Mucosa of descending colon (tissue), 3 donors: ENCODE results near the gene CENPVL2. TPM values are rescaled to one million over a fixed set of nuclear protein-coding genes. Genes with fewer than 3 reads are reported as not detected.
A peak's percentile ranks its signal among the peaks of the same experiment; 100 is the strongest.
"Not testable (repeated sequence)": the region's sequence is repeated elsewhere in the genome, so short reads cannot be mapped to it uniquely, and the experiment has no call there.

Experiments
- ATAC-seq: fragments of 200-7000 bp; cut with Tn5 transposase; one replicate; pipeline ENCODE4 v1.9.1; 2020; ENCODE audit warnings: mild to moderate bottlenecking, moderate library complexity
- DNase-seq, 3 donors: peaks; one replicate each; pipeline ENCODE4 v3.0.0-alpha.2; 2020
- H3K36me3 ChIP-seq: fragments of 200-600 bp; one replicate; pipeline ENCODE4 v1.8.0; 2021; ENCODE audit warnings: low read depth, mild to moderate bottlenecking
- H3K4me1 ChIP-seq: fragments of 200-600 bp; one replicate; pipeline ENCODE4 v1.8.0; 2021; ENCODE audit warnings: low read depth, mild to moderate bottlenecking
- H3K4me3 ChIP-seq: fragments of 200-600 bp; one replicate; pipeline ENCODE4 v1.8.0; 2021; ENCODE audit warnings: mild to moderate bottlenecking
- H3K9me3 ChIP-seq: fragments of 200-600 bp; one replicate; pipeline ENCODE4 v1.8.0; 2021; ENCODE audit warnings: mild to moderate bottlenecking
- intact Hi-C, 2 donors: fragments of 100-400 bp; cut with DNase I in 1 of 2; cut with micrococcal nuclease in 1 of 2; formaldehyde crosslinking; loops; one replicate each; pipeline versions ENCODE4 v1.11.0 to v1.11.1; 2022; cut with DNase I, micrococcal nuclease
- total RNA-seq, 3 donors: library from RNA; stranded (reverse); fragmentation: NEBNext Ultra II Directional in 2 of 3; extraction: Animal tissue kit (Norgen Biotek cat#: 25700) in 2 of 3; gene quantifications; one replicate each; pipeline versions ENCODE4 v1.2.1 to v1.2.4, GENCODE V29; 2021 to 2023
- TF ChIP-seq, protein P1 (sequence below): fragments of 200-600 bp; IDR thresholded peaks from one replicate; pipeline ENCODE4 v1.8.0; 2022; ENCODE audit warnings: antibody characterized with exemption, mild to moderate bottlenecking
- donor health status: DM: no; HTN: no; CAD: no; lungs with moderate emphysema.
- donor health status: DM: no; HTN: no; CAD: no.
- donor health status: DM: no; HTN: yes; CAD: no.

The CENPVL2 gene
- total RNA-seq, 3 donors from 2014 or later, result not detected

DNA sequence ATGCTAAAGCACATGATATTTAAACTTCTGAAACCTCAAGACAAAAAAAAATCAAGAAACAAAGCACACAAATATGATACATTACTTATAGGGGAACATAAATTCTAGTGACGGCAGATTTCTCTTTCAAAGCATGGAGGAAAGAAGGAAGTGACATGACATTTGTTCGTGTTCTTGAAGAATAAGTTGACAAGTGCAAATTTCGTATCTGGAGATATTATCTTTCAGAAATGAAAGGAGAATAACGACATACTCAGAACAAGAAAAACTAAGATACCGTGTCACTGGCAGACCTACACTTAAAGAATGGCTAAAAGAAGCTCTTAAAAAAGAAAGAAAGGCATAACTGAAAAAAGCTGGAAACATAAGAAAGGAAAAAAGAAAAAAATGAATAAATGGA lies 16.6 kb downstream of the CENPVL2 start:
- intact Hi-C loops, result no loop called here
- H3K4me3 ChIP-seq, result no peak overlapping the region
- H3K9me3 ChIP-seq, result no peaks in the 10 kb centered on the region
- no peaks in the 10 kb centered on the region for H3K4me1 ChIP-seq
- TF ChIP-seq, protein P1, sequence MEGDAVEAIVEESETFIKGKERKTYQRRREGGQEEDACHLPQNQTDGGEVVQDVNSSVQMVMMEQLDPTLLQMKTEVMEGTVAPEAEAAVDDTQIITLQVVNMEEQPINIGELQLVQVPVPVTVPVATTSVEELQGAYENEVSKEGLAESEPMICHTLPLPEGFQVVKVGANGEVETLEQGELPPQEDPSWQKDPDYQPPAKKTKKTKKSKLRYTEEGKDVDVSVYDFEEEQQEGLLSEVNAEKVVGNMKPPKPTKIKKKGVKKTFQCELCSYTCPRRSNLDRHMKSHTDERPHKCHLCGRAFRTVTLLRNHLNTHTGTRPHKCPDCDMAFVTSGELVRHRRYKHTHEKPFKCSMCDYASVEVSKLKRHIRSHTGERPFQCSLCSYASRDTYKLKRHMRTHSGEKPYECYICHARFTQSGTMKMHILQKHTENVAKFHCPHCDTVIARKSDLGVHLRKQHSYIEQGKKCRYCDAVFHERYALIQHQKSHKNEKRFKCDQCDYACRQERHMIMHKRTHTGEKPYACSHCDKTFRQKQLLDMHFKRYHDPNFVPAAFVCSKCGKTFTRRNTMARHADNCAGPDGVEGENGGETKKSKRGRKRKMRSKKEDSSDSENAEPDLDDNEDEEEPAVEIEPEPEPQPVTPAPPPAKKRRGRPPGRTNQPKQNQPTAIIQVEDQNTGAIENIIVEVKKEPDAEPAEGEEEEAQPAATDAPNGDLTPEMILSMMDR, result no peak
- H3K36me3 ChIP-seq, result no peaks in the 10 kb centered on the region
- DNase-seq, result no peak
- ATAC-seq, result no peak

DNA sequence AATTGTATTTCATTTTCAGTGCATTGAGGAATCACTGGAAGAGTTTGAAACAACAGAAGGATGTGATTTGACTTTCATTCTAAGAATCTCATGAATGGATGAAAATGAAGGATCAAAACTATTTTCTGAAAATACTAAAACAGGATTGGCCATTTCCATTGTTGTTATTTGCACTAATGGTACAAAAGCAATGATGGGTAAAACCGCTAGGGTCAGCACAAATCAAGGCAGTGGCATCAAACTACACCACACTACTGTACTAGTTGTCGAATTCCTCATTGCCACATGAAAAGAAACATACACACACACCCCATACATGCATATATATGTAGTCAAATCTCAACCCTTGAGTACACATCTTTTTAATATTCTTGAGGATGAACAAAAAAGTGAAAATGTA lies 39.3 kb downstream of the CENPVL2 start:
- intact Hi-C loops, result no loop called here
- Histone ChIP-seq H3K4me1 (no peaks in the 10 kb centered on the region), H3K9me3 (no peaks in the 10 kb centered on the region), H3K4me3 (no peak overlapping the region), H3K36me3 (no peaks in the 10 kb centered on the region)
- DNase-seq (no peak), ATAC-seq (no peak)
- TF ChIP-seq, protein P1, result no peak

DNA sequence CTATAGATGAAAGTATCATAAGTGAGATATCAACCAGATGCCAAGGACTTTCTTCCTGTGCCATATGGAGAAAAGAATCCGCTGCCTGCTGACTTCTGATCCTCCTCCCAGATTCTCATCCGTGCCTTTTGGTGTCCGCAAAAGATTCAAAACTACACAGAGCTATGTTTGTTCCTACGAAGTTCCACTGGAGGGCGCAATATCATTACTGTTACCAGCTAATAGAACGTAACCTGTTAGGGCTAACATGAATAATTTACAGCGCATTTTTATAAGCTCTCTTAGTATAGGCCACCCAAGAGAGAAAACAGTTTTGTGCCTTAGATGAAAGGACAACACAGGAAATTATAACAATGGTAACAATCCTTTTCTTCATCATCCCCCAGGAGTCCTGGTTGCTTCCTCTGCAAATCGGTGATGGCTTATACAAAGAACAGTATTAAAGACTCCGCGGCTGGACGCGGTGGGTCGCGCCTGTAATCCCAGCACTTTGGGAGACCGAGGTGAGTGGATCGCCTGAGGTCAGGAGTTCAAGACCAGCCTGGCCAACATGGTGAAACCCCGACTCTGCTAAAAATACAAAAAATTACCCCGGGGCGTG lies 41.1 kb downstream of the CENPVL2 start:
- H3K9me3 ChIP-seq, result no peaks in the 10 kb centered on the region
- no peak overlapping the region for H3K4me3 ChIP-seq
- H3K36me3 ChIP-seq, result no peaks in the 10 kb centered on the region
- DNase-seq, result peak in 1 of 3 donors; percentile 12
- TF ChIP-seq, protein P1, result peak; percentile 9
- no peaks in the 10 kb centered on the region for H3K4me1 ChIP-seq
- ATAC-seq, result no peak
- intact Hi-C loops, result no loop called here

DNA sequence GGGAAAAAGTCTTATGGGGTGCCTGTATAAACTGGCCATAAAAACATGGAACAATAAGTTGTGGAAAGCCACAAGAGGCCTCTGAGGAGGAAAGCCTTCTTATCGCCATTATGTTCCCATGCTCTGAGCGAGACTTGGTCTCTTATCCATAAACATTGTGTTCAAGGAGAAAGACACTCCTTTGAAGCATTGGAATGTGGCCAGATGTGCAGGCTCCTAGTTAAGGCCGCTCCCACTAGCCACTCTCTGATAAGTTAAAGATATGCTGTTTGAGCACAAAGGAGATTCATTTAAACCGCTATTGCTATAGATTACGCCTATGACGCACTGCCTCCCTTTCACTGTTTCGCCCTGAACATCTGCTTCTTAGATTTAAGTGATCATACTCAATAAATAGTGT lies 46.1 kb downstream of the CENPVL2 start:
- H3K9me3 ChIP-seq, ATAC-seq, H3K4me1 ChIP-seq, H3K4me3 ChIP-seq, H3K36me3 ChIP-seq, intact Hi-C loops, DNase-seq: not testable (repeated sequence)

Other genes starting within 250 kb of the CENPVL2 start
- 1 to 10 TPM in 1 of 3 donors, under 1 TPM in 2; 0.34 to 3.8 (median 0.43) TPM for gene NUDT11, start 186.2 kb downstream of the CENPVL2 start, total RNA-seq
- gene CENPVL3, start 63.9 kb downstream of the CENPVL2 start, total RNA-seq, result under 1 TPM in 1 of 3 donors, not detected in 2; 0.16 TPM
- not detected for gene CENPVL1, start 27.7 kb upstream of the CENPVL2 start, total RNA-seq
- 1 to 10 TPM; 5.4 to 9.5 (median 5.4) TPM for gene GSPT2, start 60.6 kb upstream of the CENPVL2 start, total RNA-seq
- gene MAGED1, start 210.8 kb upstream of the CENPVL2 start, total RNA-seq, result 10 to 100 TPM; 53.0 to 91.5 (median 57.4) TPM